ENCODE results near the gene DDX4. TPM values are rescaled to one million over a fixed set of nuclear protein-coding genes. Genes with fewer than 3 reads are reported as not detected.

The DDX4 gene
- total and polyA plus RNA-seq, 8 donors, result 0.04 to 0.48 (median 0.11) TPM; not detected in 3

DNA sequence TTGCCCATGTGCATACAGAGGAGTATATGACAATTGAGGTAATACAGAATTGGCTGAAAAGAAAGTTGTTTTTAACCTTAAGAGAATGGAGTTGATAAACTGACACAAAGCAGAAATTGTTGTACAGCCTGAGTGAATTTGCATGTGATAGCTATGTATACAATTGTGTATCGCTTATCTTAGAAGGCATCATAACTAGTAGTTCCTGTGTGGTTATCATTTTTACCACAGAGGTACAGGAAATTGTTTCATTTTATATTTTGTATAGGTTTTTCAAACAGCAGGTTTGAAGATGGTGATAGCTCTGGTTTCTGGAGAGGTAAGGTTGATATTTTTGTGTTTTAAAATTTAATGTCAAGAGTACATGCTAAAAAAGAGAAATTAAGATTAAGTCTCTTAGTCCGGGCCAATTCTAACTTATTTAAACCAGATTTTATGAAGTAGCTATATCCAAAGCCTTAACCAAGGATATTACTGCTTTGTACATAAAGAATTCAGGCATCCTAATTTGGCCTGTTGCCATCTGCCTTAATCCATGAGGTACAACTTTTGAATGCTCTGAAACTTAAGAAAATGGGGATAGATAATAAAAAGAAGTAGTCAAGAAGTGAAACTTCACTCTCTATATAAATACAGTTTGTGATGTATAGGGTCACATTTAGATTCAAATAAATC, 26.0 kb downstream of the DDX4 start:
- TF ChIP-seq CTCF (IDR thresholded peaks at IDR 0.05), result no peak
- H3K36me3 ChIP-seq, result no peaks in the 10 kb centered on the region
- H3K4me1 ChIP-seq, result no peaks in the 10 kb centered on the region
- H3K9me3 ChIP-seq, result no peaks in the 10 kb centered on the region
- H3K27me3 ChIP-seq, result peaks cover 0 to 3% of the 10 kb centered on the region in 2 donors
- no peak overlapping the region for H3K27ac ChIP-seq
- intact Hi-C loops (cut with DNase I), result no loop called here
- no peak for ATAC-seq
- no peak for DNase-seq
- H3K4me3 ChIP-seq, result no peak overlapping the region

DNA sequence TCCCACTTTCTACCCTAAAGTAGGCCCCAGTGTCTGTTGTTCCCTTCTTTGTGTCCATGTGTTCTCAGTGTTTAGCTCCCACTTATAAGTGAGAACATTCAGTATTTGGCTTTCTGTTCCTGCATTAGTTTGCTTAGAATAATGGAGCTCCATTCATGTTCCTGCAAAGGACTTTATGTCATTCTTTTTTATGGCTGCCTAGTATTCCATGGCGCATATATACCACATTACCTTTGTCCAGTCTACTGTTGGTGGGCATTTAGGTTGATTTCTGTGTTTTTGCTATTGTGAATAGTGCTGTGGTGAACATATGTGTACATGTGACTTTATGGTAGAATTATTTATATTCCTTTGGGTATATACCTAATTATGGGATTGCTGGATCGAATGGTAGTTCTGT, 30.4 kb downstream of the DDX4 start:
- no peaks in the 10 kb centered on the region for H3K9me3 ChIP-seq
- intact Hi-C loops (cut with DNase I), result no loop called here
- no peak for ATAC-seq

GRCh38 chr5:55771175-55771655, 33.4 kb downstream of the DDX4 start:
- DNase-seq (no peak), ATAC-seq (no peak)
- Histone ChIP-seq H3K9me3 (no peaks in the 10 kb centered on the region), H3K27me3 (no peaks in the 10 kb centered on the region), H3K36me3 (no peaks in the 10 kb centered on the region), H3K4me1 (no peaks in the 10 kb centered on the region), H3K27ac (no peak overlapping the region), H3K4me3 (no peak overlapping the region)
- intact Hi-C loops (cut with DNase I), result no loop called here
- TF ChIP-seq CTCF (IDR thresholded peaks at IDR 0.05), result no peak

More for the DNA sequence above, 30.4 kb downstream of the DDX4 start:
- DNase-seq, result no peak
- Histone ChIP-seq H3K4me3 (no peak overlapping the region), H3K36me3 (no peaks in the 10 kb centered on the region), H3K4me1 (no peaks in the 10 kb centered on the region), H3K27ac (no peak overlapping the region), H3K27me3 (no peaks in the 10 kb centered on the region)
- TF ChIP-seq CTCF (IDR thresholded peaks at IDR 0.05), result no peak

- intact Hi-C loops (cut with DNase I), result no loop called here
- no peaks in the 10 kb centered on the region for H3K9me3 ChIP-seq
- no peak overlapping the region for H3K27ac ChIP-seq
- no peak for TF ChIP-seq CTCF (IDR thresholded peaks at IDR 0.05)
- H3K4me3 ChIP-seq, result no peak overlapping the region
- ATAC-seq (peak; percentile 89), DNase-seq (no peak)
- H3K36me3 ChIP-seq, result no peaks in the 10 kb centered on the region
- H3K4me1 ChIP-seq, result no peaks in the 10 kb centered on the region
- H3K27me3 ChIP-seq, result no peaks in the 10 kb centered on the region
Measured at GRCh38 chr5:55773057-55773456, 35.2 kb downstream of the DDX4 start.

- Histone ChIP-seq H3K4me1 (no peaks in the 10 kb centered on the region), H3K36me3 (no peaks in the 10 kb centered on the region), H3K9me3 (no peaks in the 10 kb centered on the region), H3K27me3 (no peaks in the 10 kb centered on the region), H3K4me3 (no peak overlapping the region), H3K27ac (no peak overlapping the region)
- no peak for DNase-seq
- intact Hi-C loops (cut with DNase I), result no loop called here
- TF ChIP-seq CTCF (IDR thresholded peaks at IDR 0.05), result no peak
- no peak for ATAC-seq
Measured at GRCh38 chr5:55777332-55777731, 39.5 kb downstream of the DDX4 start.
